Hepatocyte (in vitro differentiated cells): Measurements from ENCODE around the gene PHAF1. TPM values are rescaled to one million over a fixed set of nuclear protein-coding genes. Genes with fewer than 3 reads are reported as not detected.
A peak's percentile ranks its signal among the peaks of the same experiment; 100 is the strongest.

Source experiments
- DNase-seq: peaks from one replicate; pipeline ENCODE4 v3.0.0-alpha.2; 2016; ENCODE audit warnings: low spot score
- H2AFZ ChIP-seq: fragments of 200-600 bp; sonication (generic); 2 replicates; pipeline ENCODE4 v1.6.0; 2016; ENCODE audit warnings: antibody characterized with exemption, mild to moderate bottlenecking
- H3K27ac ChIP-seq: fragments of 200-600 bp; sonication (generic); 2 replicates; pipeline ENCODE4 v1.5.1; 2016; ENCODE audit warnings: mild to moderate bottlenecking
- H3K27me3 ChIP-seq: fragments of 200-600 bp; sonication (generic); 2 replicates; pipeline ENCODE4 v1.6.1; 2016
- H3K36me3 ChIP-seq: fragments of 200-600 bp; sonication (generic); replicated peaks from 2 replicates; pipeline ENCODE4 v1.5.1; 2016; ENCODE audit warnings: low read depth; ENCODE audit not compliant: insufficient read depth
- H3K4me1 ChIP-seq: fragments of 200-600 bp; sonication (generic); 2 replicates; pipeline ENCODE4 v1.5.1; 2016; ENCODE audit warnings: mild to moderate bottlenecking, moderate library complexity; ENCODE audit not compliant: insufficient read depth
- H3K4me2 ChIP-seq: fragments of 200-600 bp; sonication (generic); 2 replicates; pipeline ENCODE4 v1.6.0; 2016
- H3K4me3 ChIP-seq: fragments of 200-600 bp; sonication (generic); 2 replicates; pipeline ENCODE4 v1.5.1; 2016; ENCODE audit warnings: mild to moderate bottlenecking
- H3K79me2 ChIP-seq: fragments of 200-600 bp; sonication (generic); 2 replicates; pipeline ENCODE4 v1.6.0; 2017; ENCODE audit warnings: mild to moderate bottlenecking
- H3K9me2 ChIP-seq: fragments of 200-600 bp; sonication (generic); replicated peaks from 2 replicates; pipeline ENCODE4 v1.6.0; 2017; ENCODE audit warnings: mild to moderate bottlenecking; ENCODE audit not compliant: insufficient read depth
- H3K9me3 ChIP-seq: fragments of 200-600 bp; sonication (generic); 2 replicates; pipeline ENCODE4 v1.5.1; 2016; ENCODE audit warnings: low read depth, mild to moderate bottlenecking
- H4K20me1 ChIP-seq: fragments of 200-600 bp; sonication (generic); 2 replicates; pipeline ENCODE4 v1.6.0; 2016; ENCODE audit warnings: mild to moderate bottlenecking; ENCODE audit not compliant: insufficient read depth, poor library complexity, severe bottlenecking
- EZH2 ChIP-seq: fragments of 200-600 bp; sonication (generic); IDR thresholded peaks from 2 replicates; pipeline ENCODE4 v1.6.1; 2016; ENCODE audit warnings: antibody characterized with exemption, mild to moderate bottlenecking, borderline replicate concordance
- EZH2phosphoT487 ChIP-seq: fragments of 200-600 bp; sonication (generic); IDR thresholded peaks from one replicate; pipeline ENCODE4 v1.6.1; 2018; ENCODE audit warnings: antibody characterized with exemption, mild to moderate bottlenecking, low read depth, moderate library complexity; ENCODE audit not compliant: unreplicated experiment, severe bottlenecking
- WGBS: methylation state at CpG from one replicate; pipeline ENCODE4 v1.1.6; 2016; ENCODE audit warnings: low lambda C conversion rate; ENCODE audit errors: missing lambda C conversion rate; 5-methylcytosine and 5-hydroxymethylcytosine counted together
- polyA plus RNA-seq: library from polyadenylated mRNA; unstranded; fragments of >200 nt; fragmentation: Nextera tagmentation; extraction: Ambion mirVana; gene quantifications from 2 replicates; pipeline ENCODE4 v1.2.1, GENCODE V29; 2016
- total RNA-seq: library from RNA; depleted of rRNA; stranded (reverse); fragments of >200 nt; gene quantifications from 2 replicates; pipeline ENCODE4 v1.2.3, GENCODE V29; 2014
- TF ChIP-seq, protein P1 (sequence below): fragments of 200-600 bp; sonication (generic); IDR thresholded peaks from 2 replicates; pipeline ENCODE4 v1.5.1; 2016; ENCODE audit warnings: antibody characterized with exemption, mild to moderate bottlenecking; ENCODE audit not compliant: poor library complexity

The PHAF1 gene
- total and polyA plus RNA-seq, 2 experiments from 2014 or later, result 18.7 to 20.2 TPM

DNA sequence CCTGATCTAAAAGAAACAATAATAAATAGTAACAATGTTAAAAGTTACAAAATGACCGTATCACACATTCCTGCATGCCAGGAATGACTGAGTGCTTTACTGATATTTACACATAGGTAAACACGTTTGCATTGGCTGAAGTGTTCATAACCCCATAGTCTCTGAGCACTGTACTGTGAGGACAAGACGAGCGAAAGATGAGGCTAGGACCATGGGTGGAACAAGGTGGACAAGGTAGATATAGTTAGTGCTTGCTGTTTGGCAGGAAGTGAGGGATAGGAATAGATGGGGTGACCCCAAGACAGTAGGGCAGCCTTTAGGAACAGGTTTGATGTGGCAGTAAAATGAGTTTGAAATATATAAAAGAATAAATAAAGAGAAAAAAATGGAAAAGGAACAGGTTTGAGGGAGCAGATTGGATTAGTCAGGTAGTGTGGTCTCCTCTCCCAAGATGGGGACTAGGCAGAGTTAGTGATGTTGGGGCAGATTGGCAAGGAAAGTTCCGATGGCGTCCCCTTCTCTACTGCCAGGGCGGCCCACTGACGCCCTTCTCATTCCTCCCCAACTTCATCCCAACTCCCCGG is 81.8 kb downstream of the PHAF1 start:
- WGBS, result 37% methylated on average over 9 of the region's 9 CpGs
- Histone ChIP-seq H3K9me3 (no peaks in the 10 kb centered on the region), H2AFZ (no peak overlapping the region), H3K9me2 (no peaks in the 10 kb centered on the region), H3K79me2 (peaks cover 22% of the 10 kb centered on the region), H3K36me3 (no peaks in the 10 kb centered on the region), H3K27me3 (no peaks in the 10 kb centered on the region), H4K20me1 (no peaks in the 10 kb centered on the region), H3K4me2 (peak overlapping the region; percentile 67), H3K27ac (no peak overlapping the region), H3K4me1 (peaks cover 10% of the 10 kb centered on the region), H3K4me3 (no peak overlapping the region)
- TF ChIP-seq EZH2phosphoT487 (no peak), EZH2 (no peak)
- TF ChIP-seq, protein P1, sequence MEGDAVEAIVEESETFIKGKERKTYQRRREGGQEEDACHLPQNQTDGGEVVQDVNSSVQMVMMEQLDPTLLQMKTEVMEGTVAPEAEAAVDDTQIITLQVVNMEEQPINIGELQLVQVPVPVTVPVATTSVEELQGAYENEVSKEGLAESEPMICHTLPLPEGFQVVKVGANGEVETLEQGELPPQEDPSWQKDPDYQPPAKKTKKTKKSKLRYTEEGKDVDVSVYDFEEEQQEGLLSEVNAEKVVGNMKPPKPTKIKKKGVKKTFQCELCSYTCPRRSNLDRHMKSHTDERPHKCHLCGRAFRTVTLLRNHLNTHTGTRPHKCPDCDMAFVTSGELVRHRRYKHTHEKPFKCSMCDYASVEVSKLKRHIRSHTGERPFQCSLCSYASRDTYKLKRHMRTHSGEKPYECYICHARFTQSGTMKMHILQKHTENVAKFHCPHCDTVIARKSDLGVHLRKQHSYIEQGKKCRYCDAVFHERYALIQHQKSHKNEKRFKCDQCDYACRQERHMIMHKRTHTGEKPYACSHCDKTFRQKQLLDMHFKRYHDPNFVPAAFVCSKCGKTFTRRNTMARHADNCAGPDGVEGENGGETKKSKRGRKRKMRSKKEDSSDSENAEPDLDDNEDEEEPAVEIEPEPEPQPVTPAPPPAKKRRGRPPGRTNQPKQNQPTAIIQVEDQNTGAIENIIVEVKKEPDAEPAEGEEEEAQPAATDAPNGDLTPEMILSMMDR, result no peak
- DNase-seq, result no peak

GRCh38 chr16:67191995-67192681 is 82.4 kb downstream of the PHAF1 start, which contains the start of gene E2F4:
Gene E2F4, plus strand, starts transcription at chr16:67192155. Its CDS starts 73 bp downstream, at chr16:67192228.
- Histone ChIP-seq H3K4me2 (peak within 1 kb of the TSS; percentile 99), H4K20me1 (no peaks in the 10 kb centered on the region), H3K27ac (peak within 1 kb of the TSS; percentile 44), H3K4me3 (peak within 1 kb of the TSS; percentile 65), H3K9me2 (no peaks in the 10 kb centered on the region), H3K27me3 (no peaks in the 10 kb centered on the region), H3K9me3 (no peaks in the 10 kb centered on the region), H2AFZ (peak within 1 kb of the TSS; percentile 30), H3K36me3 (no peaks in the 10 kb centered on the region), H3K4me1 (peaks cover 10% of the 10 kb centered on the region), H3K79me2 (peaks cover 22% of the 10 kb centered on the region)
- peak; percentile 95 for DNase-seq
- under 1% methylated on average over 54 of the region's 54 CpGs for WGBS
- TF ChIP-seq EZH2phosphoT487 (no peak), EZH2 (no peak)
- TF ChIP-seq, protein P1, result no peak

- DNase-seq, result no peak
These were observed 83.1 kb downstream of the PHAF1 start for GRCh38 chr16:67192781-67193361.

More at GRCh38 chr16:67192781-67193361, 83.1 kb downstream of the PHAF1 start:
- Histone ChIP-seq H3K27me3 (no peaks in the 10 kb centered on the region), H3K4me2 (peak overlapping the region; percentile 99), H3K79me2 (peaks cover 22% of the 10 kb centered on the region), H3K36me3 (no peaks in the 10 kb centered on the region), H2AFZ (no peak overlapping the region), H3K4me1 (peaks cover 10% of the 10 kb centered on the region), H3K9me2 (no peaks in the 10 kb centered on the region), H3K4me3 (peak overlapping the region; percentile 65), H4K20me1 (no peaks in the 10 kb centered on the region), H3K9me3 (no peaks in the 10 kb centered on the region), H3K27ac (peak overlapping the region; percentile 44)
- 36% methylated on average over 17 of the region's 17 CpGs for WGBS
- TF ChIP-seq EZH2phosphoT487 (no peak), EZH2 (no peak)
- TF ChIP-seq, protein P1, result no peak
